ENCODE measurements around the gene TAOK2.
"Not testable (repeated sequence)": the region's sequence is repeated elsewhere in the genome, so short reads cannot be mapped to it uniquely, and the experiment has no call there.

The TAOK2 gene

DNA sequence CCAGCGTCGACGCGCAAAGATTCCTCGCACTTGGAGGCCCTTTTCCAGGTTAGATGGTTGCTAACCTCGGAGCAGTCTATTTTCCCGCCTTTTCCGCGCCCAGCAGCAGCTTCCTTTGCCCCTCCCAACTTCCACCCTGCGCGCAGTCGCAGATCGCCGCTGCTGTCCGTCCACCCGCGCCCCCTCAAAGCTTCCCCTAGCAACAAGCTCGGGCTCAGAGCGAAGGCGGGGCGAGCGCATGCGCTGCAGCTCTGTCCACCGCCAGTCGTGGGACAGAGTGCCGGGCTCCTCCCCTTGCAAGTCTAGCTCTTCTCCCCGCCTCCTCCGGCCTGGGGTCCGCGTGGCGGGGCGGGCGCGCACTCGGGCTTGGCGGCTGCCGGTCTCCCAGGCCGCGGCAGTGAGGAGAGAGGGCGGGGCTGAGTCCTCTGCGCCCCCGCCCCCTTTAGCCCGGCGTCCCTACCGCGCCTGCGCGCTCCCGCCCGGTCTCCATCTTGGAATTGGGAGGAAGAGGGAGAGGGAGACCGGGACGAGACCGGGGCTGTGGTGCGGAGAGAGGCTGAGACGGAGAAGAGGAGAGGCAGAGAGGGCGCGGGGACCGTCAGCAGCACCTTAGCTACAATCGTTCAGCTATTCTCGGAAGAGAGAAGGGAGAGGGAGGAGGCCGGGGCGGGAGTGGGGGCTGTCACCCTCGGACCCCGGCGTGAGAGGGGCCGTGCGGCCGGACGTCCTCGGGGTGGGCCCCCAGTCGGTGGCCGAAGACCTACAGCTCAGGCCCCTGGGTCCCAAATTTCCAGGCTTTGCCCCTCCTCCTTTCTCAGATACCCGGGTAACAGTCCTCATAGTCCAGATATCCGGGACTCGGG, at the start of gene TAOK2:
TAOK2 (plus strand) TSS at position 485 of the 863 bp plus-strand sequence. CDS start 3,905 bp downstream, outside the sequence.
- DNase-seq, result peak; percentile 99

GRCh38 chr16:29925105-29925756, 48.4 kb upstream of the TAOK2 start:
- no peak for DNase-seq

DNA sequence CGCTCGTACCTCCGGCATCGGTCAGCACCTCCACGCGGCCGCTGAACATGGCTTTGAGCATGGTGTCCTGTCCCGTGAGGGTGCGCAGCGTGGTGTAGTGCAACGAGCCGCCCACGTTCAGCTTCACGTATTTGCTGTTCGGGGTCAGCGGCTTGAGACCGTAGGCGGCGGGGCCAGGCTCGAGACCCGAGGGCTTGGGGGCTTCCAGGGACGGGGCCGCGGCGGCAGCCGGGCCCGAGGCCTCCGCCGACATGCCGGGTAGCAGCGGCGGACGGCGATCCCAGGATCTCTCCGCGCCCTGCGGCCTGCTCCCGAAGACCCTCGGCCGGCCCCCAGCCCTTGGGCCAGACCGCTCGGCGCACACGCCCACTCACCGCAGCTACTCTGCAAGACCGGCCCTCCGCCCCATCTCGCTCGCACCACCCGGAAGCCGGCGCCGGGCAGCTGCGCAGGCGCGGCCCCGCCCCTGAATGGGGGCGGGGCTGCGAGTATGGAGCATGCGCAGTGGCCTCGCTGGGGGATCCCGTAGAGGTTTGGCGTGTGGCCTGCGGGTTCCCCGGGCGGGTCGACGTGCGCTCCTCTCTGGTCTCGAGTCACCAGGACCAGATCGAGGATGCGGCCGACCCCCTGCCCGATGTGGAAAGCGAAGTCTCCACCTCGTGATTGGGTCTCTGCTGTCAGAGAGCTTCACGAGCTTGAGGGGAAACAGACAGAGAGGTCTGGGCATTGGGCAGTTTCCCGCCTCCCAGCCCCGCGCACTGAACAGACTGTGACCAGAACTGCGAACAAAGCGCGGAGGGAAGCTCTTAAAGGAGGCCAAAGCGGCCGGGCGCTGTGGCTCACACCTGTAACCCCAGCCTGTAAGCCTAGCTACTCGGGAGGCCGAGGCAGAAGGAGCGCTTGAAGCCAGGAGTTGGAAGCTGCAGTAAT, 47.6 kb upstream of the TAOK2 start, which contains the start of gene KCTD13:
KCTD13 (minus strand) TSS at position 446 of the 930 bp plus-strand sequence; CDS start at position 253, 193 bp downstream.
- peak; percentile 94 for DNase-seq

DNA sequence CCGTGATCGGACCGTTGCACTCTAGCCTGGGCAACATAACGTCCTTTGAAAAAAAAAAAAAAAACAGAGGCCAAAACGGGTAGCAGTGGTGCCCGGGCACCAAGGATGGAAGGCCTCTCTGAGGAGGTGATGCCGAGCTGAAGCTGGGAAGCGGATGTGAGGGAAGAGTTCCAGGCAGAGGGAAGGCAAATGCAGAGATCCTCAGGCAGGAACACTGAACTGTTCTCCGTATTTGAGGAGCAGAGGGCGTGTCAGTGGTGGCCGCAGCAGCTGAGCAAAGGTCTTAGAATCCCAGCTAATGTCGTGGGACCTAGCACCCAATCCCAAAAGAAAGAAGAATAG, 47.0 kb upstream of the TAOK2 start:
- no peak for DNase-seq

GRCh38 chr16:29927070-29927905, 46.4 kb upstream of the TAOK2 start:
- no peak for DNase-seq

DNA sequence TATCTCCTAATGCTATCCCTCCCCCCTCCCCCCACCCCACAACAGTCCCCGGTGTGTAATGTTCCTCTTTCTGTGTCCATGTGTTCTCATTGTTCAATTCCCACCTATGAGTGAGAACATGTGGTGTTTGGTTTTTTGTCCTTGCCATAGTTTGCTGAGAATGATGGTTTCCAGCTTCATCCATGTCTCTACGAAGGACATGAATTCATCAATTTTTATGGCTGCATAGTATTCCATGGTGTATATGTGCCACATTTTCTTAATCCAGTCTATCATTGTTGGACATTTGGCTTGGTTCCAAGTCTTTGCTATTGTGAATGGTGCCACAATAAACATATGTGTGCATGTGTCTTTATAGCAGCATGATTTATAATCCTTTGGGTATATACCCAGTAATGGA, 41.9 kb upstream of the TAOK2 start:
- not testable (repeated sequence) for DNase-seq

DNA sequence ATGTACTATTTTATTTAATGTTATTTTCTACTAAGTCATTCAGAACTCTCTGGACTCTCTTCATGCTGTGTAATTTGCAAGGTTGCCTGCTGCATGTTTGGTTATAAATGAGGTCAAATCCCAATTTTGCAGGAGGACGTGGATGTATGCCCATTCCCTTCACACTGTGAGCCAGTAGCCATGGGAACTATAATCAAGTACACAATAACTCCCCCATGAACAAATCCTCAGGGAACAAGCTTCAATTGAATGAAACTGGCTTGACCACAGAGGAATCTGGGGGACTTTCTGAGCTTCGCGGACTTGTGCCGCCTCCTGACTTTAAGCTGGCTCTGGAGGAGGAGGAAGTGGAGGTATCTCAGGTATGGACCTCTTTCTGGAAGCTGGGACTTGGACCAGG, 33.0 kb upstream of the TAOK2 start:
- DNase-seq, result no peak

- DNase-seq, result no peak
Measured at GRCh38 chr16:29943846-29944799, 29.5 kb upstream of the TAOK2 start.

GRCh38 chr16:29947897-29948296, 25.8 kb upstream of the TAOK2 start:
- no peak for DNase-seq

- no peak for DNase-seq
Measured at GRCh38 chr16:29950806-29951461, 22.7 kb upstream of the TAOK2 start.

- DNase-seq, result no peak
Measured at GRCh38 chr16:29951625-29952365, 21.9 kb upstream of the TAOK2 start.

DNA sequence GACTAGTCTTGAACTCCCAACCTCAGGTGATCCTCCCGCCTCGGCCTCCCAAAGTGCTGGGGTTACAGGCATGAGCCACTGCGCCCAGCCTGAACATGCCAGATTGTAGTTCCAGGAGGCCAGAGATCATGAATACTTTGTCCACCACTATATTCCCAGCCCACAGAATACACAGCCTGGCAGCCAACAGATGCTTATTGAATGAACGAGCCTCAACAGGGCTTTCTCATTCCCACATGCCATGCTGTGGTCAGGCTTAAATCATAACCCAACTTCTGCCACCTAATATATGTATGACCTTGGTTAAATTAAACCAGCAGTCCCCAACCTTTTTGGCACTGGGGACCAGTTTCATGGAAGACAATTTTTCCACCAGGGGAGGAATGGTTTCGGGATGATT, 14.9 kb upstream of the TAOK2 start:
- no peak for DNase-seq

- DNase-seq, result no peak
Measured at GRCh38 chr16:29959293-29959692, 14.4 kb upstream of the TAOK2 start.

GRCh38 chr16:29959821-29960220, 13.8 kb upstream of the TAOK2 start:
- DNase-seq, result not testable (repeated sequence)

DNA sequence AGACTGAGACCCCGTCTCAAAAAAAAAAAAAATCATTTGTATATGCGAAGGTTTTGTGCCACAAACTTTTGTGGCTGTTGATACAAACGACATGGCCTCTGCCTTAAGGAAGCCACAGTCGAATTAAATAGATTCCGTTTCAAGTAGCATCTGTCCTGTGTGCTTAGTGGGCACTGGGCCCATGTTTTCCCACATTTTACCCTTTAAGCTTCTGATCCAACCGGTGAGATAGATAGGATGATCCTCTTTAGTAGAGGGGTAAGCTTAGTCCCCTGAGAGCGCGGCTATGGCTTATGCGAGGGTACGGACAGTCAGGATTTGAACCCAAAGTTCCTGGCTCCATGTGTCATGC, 12.6 kb upstream of the TAOK2 start:
- DNase-seq, result no peak

GRCh38 chr16:29961479-29962343, 12.0 kb upstream of the TAOK2 start, which contains the start of gene TMEM219:
TMEM219 (plus strand) TSS chr16:29962079; CDS start chr16:29963144, 1,065 bp downstream.
- DNase-seq, result peak; percentile 95

GRCh38 chr16:29962344-29962994, 11.2 kb upstream of the TAOK2 start:
- no peak for DNase-seq
